WI38 (cell line): ENCODE measurements around the gene TRMT1.

Experiments
- H3K4me3 ChIP-seq: 2 replicates; pipeline ENCODE4 v1.5.1; 2011; ENCODE audit warnings: low read depth, mild to moderate bottlenecking, control low read depth, low read length
- TF ChIP-seq, protein P1 (sequence below): IDR thresholded peaks from 2 replicates; pipeline ENCODE4 v1.5.1; 2012; ENCODE audit warnings: low read depth, mild to moderate bottlenecking, control low read depth, low read length

The TRMT1 gene

DNA sequence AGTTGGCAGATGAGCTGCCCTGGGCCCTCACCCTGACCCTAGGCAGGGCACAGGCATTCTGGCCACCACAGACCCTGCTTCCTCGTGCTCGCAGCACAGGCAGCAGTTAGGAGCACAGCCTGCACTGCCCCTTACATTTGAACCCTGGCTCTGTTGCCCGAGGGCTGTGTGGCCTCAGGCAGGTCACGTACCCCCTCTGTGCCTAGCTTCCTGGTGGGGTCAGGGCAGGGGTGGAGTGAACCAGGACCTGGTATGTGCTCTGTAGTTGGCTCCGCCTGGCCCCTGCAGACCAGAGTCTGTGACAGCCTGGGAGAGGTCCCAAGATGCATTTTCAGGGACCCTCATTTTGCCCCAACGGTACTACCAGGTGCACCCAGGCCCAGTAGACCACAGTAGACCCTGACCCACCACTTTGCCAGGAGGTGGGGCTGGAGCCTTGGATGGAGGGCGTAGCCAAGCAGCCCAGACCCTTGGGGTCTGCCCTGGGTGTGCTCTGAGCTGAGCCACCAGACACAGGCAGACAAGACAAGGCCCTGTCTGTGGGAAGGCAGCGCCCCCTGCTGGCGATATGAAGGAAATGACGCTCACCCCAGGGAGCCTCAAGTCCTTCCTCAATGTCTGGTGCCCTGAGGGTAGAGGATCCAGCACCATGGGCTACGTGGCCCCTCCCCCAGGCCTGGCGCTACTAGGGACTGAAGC is 23.0 kb downstream of the TRMT1 start:
- H3K4me3 ChIP-seq: no peak overlapping the region
- TF ChIP-seq, protein P1, sequence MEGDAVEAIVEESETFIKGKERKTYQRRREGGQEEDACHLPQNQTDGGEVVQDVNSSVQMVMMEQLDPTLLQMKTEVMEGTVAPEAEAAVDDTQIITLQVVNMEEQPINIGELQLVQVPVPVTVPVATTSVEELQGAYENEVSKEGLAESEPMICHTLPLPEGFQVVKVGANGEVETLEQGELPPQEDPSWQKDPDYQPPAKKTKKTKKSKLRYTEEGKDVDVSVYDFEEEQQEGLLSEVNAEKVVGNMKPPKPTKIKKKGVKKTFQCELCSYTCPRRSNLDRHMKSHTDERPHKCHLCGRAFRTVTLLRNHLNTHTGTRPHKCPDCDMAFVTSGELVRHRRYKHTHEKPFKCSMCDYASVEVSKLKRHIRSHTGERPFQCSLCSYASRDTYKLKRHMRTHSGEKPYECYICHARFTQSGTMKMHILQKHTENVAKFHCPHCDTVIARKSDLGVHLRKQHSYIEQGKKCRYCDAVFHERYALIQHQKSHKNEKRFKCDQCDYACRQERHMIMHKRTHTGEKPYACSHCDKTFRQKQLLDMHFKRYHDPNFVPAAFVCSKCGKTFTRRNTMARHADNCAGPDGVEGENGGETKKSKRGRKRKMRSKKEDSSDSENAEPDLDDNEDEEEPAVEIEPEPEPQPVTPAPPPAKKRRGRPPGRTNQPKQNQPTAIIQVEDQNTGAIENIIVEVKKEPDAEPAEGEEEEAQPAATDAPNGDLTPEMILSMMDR: peak; percentile 83

DNA sequence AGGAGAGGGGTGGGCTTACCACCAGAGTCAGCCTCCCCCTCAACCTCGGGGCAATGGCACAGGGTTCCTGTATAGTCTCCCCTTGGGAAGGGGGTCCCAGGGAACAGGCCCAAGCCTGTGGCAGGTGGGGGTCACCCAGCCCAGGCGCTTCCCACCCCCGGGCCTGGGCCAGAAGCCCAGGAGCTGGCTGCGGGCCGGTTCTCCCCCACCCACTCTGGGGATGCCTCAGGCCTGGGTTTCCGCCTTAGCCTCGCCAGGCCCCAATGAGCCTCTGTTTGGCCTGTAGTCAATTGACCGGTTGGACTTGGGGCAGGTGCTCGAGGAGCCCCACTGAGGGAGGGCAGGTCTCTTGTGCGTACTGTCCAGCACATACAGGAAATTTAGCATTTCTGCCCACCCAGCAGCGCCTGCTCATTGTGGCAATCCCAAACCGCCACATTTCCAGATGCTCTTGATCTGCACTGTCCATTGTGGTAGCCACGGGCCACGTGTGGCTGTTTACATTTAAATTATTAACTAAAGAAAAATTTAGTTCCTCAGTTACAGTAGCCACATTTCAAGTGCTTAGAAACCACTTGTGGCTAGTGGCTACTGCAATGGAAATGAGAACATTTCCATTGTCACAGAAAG is 23.8 kb downstream of the TRMT1 start:
- TF ChIP-seq, protein P1: no peak

DNA sequence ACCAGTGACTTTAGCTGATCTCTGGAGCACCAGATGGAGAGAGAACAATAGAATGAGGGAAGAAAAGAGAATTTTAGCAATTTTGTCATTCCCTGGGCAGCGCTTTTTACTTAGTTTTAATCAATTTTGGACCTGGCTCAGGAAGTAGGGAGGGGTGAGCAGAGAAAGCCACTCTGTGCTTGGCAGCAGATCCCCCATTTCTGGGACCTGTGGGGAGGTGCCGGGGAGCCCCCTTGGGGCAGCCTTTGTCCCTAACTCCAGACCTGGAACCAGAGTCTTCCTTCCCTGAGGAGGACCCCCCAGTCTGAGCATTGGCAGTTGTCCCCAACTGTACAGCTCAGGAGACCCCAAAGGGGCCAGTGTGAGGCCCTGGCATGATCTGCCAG is 24.4 kb downstream of the TRMT1 start:
- H3K4me3 ChIP-seq: no peak overlapping the region
- TF ChIP-seq, protein P1: no peak

More for the DNA sequence above, 23.8 kb downstream of the TRMT1 start:
- H3K4me3 ChIP-seq: no peak overlapping the region

DNA sequence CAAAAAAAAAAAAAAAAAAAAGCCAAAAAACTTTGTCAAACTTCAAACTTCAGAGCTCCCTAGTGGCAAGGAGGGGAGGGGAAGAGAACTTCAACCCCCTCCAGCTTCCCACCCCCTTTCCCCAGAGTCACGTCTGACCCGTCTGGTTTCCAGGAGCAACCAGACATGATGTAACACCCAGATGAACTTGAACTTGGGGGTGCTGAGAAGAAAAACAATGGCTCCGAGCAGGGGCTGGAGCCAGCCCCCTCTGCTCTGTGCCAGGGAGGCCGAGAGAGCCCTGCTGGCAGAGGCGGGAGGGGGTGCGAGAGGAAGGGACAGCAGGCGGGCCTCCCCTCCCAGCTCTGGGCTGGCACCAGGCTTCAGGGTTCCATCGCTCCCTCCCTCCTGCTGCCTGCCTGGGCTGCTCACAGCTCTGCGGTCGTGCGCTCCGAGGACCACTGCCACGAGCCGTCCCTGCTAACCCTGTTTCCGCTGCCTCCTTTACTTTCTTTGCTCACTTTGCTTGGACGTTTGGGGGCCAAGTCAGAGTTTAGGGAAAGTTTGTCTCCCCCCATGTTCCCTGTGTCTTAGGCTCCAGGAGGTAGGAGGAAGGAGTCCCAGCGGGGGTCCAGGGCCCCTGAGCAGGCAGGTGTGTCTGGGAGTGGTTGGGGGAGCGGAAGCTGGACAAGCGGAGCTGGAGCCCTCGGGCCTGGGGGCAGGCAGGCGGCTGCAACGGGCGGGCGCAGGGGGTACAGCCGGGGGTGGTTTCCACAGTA is 25.0 kb downstream of the TRMT1 start:
- TF ChIP-seq, protein P1: no peak
- no peak overlapping the region for H3K4me3 ChIP-seq

DNA sequence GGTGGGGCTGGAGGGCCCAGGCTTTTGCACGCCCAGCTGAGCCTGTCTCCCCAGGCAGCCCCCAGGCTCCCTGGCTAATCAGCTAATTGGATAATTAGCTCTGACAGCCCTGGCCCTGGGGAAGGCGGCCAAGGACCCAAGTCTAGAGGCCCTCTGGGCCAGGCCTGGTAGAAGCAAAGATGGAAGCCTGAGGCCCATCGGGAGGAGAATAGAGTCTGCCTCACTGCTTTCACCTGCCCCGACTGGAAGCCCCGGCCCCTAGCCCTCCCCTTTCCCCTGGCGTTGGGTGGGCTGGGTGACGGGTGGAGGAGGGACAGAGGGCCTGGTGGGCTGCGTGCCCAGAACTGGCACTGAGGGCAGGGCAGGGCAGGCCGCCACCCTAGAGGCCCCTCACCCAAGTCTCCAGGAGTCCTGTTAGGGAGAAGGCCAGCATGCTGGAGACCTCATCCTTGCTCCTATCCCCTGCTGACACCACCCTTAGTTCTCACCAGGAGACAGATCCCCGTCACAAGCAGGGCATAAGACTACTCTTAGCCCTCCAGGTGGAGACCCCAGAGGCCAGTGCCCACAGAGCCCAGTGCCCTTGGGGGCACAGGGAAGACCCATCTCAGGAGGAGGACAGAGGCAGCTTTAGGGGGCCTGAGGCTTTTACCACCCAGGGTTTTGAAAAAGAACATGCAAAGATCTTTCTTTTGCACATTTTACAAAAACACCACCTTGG is 25.9 kb downstream of the TRMT1 start:
- H3K4me3 ChIP-seq: no peak overlapping the region
- TF ChIP-seq, protein P1: no peak

DNA sequence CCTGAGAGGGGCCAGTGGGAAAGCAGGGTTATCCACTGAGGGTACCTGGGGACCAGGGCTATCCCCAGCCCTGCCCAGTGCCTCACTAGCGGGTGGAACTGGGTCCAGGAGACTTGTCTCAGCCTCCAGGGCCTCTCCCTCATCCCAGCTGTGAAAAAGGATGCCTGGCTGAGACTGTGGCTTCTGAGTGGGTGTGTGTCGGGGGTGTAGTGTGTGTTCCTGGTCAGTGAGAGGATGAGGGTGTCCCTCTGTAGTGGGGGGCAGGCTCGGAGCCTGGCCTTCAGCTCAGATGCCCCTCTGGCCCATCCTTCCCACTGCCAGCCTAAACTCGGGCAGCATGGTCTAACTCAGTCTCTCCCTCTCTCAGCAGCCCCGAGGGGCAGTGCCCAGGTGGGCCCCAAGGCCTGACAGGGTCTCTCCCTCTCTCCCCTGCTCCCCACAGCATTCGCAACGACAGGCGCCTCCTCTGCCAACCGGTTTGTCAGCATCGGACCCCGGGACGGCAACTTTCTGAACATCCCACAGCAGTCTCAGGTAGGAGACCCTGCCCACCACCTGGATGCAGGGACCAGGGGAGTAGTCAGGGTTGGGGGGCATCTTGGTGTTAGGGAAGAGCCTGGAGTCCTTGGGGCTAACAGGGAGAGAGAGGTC is 26.6 kb downstream of the TRMT1 start:
- TF ChIP-seq, protein P1: no peak
- no peak overlapping the region for H3K4me3 ChIP-seq
